COLO829 (cell line): ENCODE results near the gene VEGFD.
"Not testable (repeated sequence)": the region's sequence is repeated elsewhere in the genome, so short reads cannot be mapped to it uniquely, and the experiment has no call there.

Source experiments
- DNase-seq: peaks from one replicate; pipeline ENCODE4 v3.0.0; 2012; ENCODE audit warnings: low spot score

The VEGFD gene

DNA sequence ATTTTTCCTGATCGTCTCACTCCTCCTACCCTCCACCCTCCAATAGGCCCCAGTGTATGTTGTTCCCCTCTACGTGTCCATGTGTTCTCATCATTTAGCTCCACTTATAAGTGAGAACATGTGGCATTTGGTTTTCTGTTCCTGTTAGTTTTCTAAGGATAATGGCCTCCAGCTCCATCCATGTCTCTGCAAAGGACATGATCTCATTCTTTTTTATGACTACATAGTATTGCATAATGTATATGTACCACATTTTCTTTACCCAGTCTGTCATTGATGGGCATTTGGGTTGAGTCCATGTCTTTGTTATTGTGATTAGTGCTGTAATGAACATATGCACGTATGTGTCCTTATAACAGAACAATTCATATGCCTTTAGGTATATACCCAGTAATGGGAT, 78.3 kb downstream of the VEGFD start:
- DNase-seq, result not testable (repeated sequence)

GRCh38 chrX:15301924-15302323, 82.3 kb downstream of the VEGFD start:
- no peak for DNase-seq

- DNase-seq, result peak; percentile 61
Observed at GRCh38 chrX:15299941-15300851, 84.0 kb downstream of the VEGFD start.

DNA sequence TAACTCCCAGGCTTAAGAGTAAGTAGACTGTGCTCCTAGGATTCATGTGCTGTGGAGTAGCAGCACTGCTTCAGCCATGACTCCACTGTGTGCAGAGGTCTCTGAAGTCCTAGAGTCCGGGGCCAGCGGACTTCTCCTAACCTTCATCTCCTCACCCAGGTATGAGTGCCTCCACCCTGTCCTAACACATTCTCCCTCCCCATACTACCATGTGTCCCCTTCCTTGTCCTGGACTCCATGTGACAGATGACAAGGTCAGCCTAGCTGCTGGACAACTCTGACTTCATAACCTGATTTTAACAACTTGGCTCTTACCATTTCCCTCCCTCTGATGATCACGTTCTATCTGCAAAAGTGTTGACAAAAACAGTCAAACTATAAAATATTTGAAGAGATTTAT, 85.4 kb downstream of the VEGFD start:
- no peak for DNase-seq

DNA sequence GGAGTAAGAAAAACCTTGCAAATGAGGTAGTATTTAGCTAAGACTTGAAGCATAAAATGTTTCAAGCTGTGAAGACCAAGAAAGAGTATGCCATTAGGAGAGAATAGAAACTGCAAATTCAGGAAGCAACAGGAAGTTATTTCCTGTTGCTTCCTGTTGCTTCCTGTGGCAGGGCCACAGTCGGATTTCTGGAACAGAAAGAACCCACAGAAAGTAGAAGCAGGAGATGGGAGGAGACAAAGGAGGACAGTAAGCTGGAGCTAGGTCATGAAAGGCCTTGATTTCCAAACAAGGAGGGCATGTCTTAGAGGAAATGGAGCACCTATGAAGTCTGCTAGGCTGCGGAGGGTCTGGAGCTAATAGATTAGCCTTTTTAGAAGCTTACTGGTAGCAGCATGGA, 86.0 kb downstream of the VEGFD start:
- no peak for DNase-seq
